ENCODE measurements around the gene XXYLT1. TPM values are rescaled to one million over a fixed set of nuclear protein-coding genes. Genes with fewer than 3 reads are reported as not detected.

Gene XXYLT1, protein sequence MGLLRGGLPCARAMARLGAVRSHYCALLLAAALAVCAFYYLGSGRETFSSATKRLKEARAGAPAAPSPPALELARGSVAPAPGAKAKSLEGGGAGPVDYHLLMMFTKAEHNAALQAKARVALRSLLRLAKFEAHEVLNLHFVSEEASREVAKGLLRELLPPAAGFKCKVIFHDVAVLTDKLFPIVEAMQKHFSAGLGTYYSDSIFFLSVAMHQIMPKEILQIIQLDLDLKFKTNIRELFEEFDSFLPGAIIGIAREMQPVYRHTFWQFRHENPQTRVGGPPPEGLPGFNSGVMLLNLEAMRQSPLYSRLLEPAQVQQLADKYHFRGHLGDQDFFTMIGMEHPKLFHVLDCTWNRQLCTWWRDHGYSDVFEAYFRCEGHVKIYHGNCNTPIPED
- total RNA-seq (1 to 10 TPM; 2.2 to 7.2 (median 3.6) TPM), polyA plus RNA-seq (1 to 10 TPM; 2.7 to 4.5 TPM)
- long read RNA-seq, donor 1, partial matches to known transcripts = 1 of 6 reads
- long read RNA-seq, donor 1, other reads (novel, unspliced or antisense) = 2 of 6 reads
- long read RNA-seq, donor 2, partial matches to known transcripts = 1 of 6 reads
- long read RNA-seq, donor 2, other reads (novel, unspliced or antisense) = 2 of 6 reads
- long read RNA-seq, donor 3, transcript XXYLT1-201 (4 exons, 2,727 nt) = major isoform, 12 of 15 reads
- long read RNA-seq, donor 3, partial matches to known transcripts = 0 of 15 reads
- long read RNA-seq, donor 3, other reads (novel, unspliced or antisense) = 3 of 15 reads

DNA sequence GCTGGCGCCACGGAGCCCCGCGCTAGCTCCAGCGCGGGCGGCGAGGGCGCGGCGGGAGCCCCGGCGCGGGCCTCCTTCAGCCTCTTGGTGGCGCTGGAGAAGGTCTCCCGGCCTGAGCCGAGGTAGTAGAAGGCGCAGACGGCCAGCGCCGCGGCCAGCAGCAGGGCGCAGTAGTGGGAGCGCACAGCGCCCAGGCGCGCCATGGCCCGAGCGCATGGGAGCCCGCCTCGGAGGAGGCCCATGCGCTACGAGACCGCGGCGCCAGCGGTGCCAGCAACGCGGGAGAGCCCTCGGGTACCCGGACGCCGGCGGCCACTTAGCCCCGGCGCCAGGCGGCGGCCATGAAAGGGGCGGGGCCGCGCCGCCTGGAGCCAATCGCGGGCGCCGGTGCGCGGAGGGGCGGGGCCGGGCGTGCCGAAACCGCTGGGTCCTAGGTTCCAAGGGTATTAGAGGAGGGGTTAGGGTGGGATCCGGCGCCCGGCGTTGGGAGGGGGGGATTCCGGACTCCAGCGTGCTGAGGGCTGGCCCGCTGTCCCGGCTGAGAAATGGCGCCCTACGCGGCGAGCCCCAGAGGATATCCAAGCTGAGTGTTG lies at the start of gene XXYLT1:
Gene XXYLT1, minus strand, starts transcription at position 343 of the 593 bp plus-strand sequence. Its CDS starts 101 bp downstream, at position 242.
- intact Hi-C loops (cut with DNase I) = loop anchor here in 9 of 10 donors (1.0 to 5.0 kb wide), 4 partner anchors 171 to 252 kb away; partner anchors contain the start of gene ACAP2 (in 1 of the 9)
- peak; percentile 95 to 98 (median 97) for ATAC-seq
- Histone ChIP-seq H3K4me1 (peaks cover 8 to 28% (median 23%) of the 10 kb centered on the region in 9 donors), H3K4me3 (peak within 1 kb of the TSS; percentile 70 to 98 (median 82)), H3K27me3 (no peaks in the 10 kb centered on the region), H3K36me3 (peaks cover 0 to 18% (median 0%) of the 10 kb centered on the region in 9 donors), H3K27ac (peak within 1 kb of the TSS; percentile 73 to 95 (median 92)), H3K9me3 (no peaks in the 10 kb centered on the region)
- 0% methylated on average over 66 to 75 of the region's 75 CpGs for WGBS, 2 donors
- TF ChIP-seq, protein P1, sequence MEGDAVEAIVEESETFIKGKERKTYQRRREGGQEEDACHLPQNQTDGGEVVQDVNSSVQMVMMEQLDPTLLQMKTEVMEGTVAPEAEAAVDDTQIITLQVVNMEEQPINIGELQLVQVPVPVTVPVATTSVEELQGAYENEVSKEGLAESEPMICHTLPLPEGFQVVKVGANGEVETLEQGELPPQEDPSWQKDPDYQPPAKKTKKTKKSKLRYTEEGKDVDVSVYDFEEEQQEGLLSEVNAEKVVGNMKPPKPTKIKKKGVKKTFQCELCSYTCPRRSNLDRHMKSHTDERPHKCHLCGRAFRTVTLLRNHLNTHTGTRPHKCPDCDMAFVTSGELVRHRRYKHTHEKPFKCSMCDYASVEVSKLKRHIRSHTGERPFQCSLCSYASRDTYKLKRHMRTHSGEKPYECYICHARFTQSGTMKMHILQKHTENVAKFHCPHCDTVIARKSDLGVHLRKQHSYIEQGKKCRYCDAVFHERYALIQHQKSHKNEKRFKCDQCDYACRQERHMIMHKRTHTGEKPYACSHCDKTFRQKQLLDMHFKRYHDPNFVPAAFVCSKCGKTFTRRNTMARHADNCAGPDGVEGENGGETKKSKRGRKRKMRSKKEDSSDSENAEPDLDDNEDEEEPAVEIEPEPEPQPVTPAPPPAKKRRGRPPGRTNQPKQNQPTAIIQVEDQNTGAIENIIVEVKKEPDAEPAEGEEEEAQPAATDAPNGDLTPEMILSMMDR (IDR thresholded peaks at IDR 0.05) = peak; percentile 46 to 86 (median 62)
- DNase-seq = peak; percentile 91 to 93

DNA sequence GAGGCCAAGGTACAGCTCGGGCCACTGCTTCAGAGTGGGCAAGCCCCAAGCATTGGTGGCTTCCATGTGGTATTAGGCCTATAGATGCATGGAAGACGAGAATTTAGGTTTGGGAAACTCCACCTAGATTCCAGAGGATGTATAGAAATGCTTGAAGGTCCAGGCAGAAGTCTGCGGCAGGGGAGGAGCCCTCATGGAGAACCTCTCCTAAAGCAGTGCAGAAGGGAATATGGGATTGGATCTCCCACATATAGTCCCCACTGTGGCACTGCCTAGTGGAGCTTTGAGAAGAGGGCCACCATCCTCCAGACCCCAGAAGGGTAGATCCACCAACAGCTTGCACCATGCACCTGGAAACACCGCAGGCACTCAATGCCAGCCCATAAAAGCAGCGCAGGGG lies 48.1 kb upstream of the XXYLT1 start:
- H3K27ac ChIP-seq = no peak overlapping the region
- H3K9me3 ChIP-seq = no peaks in the 10 kb centered on the region
- ATAC-seq (no peak), DNase-seq (no peak)
- H3K4me3 ChIP-seq = no peak overlapping the region
- H3K4me1 ChIP-seq = no peaks in the 10 kb centered on the region
- 99 to 100% methylated on average over 5 of the region's 5 CpGs for WGBS, 2 donors
- H3K27me3 ChIP-seq = no peaks in the 10 kb centered on the region
- intact Hi-C loops (cut with DNase I) = no loop called here
- peaks cover 0 to 77% (median 11%) of the 10 kb centered on the region in 9 donors for H3K36me3 ChIP-seq
- TF ChIP-seq, protein P1 (IDR thresholded peaks at IDR 0.05) = no peak

DNA sequence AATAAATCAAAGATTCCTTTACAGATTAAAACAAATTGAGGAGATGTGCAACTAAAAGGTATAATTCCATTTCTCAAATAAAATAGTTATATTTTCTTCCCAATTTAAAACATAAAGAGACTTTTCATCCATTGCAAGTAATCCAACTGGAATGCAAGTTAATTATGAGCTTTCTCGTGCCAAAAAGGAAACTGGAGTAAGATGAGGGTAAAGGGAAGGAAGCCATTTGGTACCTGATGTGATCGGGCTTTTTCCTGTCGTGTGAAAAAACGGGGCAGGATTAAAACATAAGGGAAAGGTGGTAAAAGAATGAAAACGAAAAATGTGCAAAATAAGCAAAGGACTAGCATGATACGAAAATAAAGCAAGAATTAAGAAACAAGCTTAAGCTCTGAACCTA lies 41.8 kb upstream of the XXYLT1 start:
- DNase-seq (no peak), ATAC-seq (no peak)
- no peaks in the 10 kb centered on the region for H3K4me1 ChIP-seq
- TF ChIP-seq, protein P1 (IDR thresholded peaks at IDR 0.05) = no peak
- H3K4me3 ChIP-seq = no peak overlapping the region
- peaks cover 0 to 57% (median 0%) of the 10 kb centered on the region in 9 donors for H3K36me3 ChIP-seq
- WGBS, 2 donors = 61 to 76% methylated on average over 6 of the region's 6 CpGs
- no peaks in the 10 kb centered on the region for H3K27me3 ChIP-seq
- H3K9me3 ChIP-seq = no peaks in the 10 kb centered on the region
- H3K27ac ChIP-seq = no peak overlapping the region
- intact Hi-C loops (cut with DNase I) = no loop called here

DNA sequence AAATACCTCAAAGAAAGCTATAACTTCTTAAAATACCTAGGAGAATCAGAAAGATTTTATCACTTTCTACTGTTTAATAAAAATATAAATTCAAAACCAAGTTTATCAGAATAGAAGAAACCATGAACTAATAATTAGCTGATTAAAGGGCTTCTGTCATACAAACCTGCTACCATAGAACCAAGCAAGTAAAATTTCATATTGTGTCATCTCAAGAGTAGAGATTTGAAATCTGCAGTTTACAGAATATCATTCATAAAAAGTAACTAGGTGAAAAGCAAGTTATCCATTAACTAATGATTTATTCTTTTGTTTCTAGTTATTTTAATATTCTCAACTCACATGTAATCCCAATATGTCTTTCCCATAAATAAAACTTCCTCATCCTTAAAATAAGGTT lies 36.8 kb upstream of the XXYLT1 start:
- intact Hi-C loops (cut with DNase I) = no loop called here
- TF ChIP-seq, protein P1 (IDR thresholded peaks at IDR 0.05) = no peak
- no peak overlapping the region for H3K4me3 ChIP-seq
- no peaks in the 10 kb centered on the region for H3K4me1 ChIP-seq
- peaks cover 0 to 84% (median 0%) of the 10 kb centered on the region in 9 donors for H3K36me3 ChIP-seq
- DNase-seq (no peak), ATAC-seq (no peak)
- no peak overlapping the region for H3K27ac ChIP-seq
- H3K27me3 ChIP-seq = no peaks in the 10 kb centered on the region
- H3K9me3 ChIP-seq = no peaks in the 10 kb centered on the region
